Retina (tissue), 1 donor: ENCODE data around the gene CFB.
"Not testable (repeated sequence)": the region's sequence is repeated elsewhere in the genome, so short reads cannot be mapped to it uniquely, and the experiment has no call there.

Experiments used
- DNase-seq: peaks from one replicate; pipeline ENCODE4 v3.0.0-alpha.2; 2016

Gene CFB

DNA sequence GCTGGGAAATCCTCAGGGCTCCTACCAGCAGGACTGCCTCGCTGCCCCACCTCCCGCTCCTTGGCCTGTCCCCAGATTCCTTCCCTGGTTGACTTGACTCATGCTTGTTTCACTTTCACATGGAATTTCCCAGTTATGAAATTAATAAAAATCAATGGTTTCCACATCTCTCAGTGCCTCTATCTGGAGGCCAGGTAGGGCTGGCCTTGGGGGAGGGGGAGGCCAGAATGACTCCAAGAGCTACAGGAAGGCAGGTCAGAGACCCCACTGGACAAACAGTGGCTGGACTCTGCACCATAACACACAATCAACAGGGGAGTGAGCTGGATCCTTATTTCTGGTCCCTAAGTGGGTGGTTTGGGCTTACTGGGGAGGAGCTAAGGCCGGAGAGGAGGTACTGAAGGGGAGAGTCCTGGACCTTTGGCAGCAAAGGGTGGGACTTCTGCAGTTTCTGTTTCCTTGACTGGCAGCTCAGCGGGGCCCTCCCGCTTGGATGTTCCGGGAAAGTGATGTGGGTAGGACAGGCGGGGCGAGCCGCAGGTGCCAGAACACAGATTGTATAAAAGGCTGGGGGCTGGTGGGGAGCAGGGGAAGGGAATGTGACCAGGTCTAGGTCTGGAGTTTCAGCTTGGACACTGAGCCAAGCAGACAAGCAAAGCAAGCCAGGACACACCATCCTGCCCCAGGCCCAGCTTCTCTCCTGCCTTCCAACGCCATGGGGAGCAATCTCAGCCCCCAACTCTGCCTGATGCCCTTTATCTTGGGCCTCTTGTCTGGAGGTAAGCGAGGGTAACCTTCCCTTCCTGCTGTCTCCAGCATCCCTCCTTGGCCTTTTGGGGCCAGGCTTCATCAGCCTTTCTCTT is at the start of gene CFB:
Gene CFB, plus strand, starts transcription at position 589 of the 863 bp plus-strand sequence. Its CDS starts 127 bp downstream, at position 716.
- DNase-seq = no peak

- DNase-seq = no peak
Measured at GRCh38 chr6:31896493-31896855, 49.4 kb upstream of the CFB start.

DNA sequence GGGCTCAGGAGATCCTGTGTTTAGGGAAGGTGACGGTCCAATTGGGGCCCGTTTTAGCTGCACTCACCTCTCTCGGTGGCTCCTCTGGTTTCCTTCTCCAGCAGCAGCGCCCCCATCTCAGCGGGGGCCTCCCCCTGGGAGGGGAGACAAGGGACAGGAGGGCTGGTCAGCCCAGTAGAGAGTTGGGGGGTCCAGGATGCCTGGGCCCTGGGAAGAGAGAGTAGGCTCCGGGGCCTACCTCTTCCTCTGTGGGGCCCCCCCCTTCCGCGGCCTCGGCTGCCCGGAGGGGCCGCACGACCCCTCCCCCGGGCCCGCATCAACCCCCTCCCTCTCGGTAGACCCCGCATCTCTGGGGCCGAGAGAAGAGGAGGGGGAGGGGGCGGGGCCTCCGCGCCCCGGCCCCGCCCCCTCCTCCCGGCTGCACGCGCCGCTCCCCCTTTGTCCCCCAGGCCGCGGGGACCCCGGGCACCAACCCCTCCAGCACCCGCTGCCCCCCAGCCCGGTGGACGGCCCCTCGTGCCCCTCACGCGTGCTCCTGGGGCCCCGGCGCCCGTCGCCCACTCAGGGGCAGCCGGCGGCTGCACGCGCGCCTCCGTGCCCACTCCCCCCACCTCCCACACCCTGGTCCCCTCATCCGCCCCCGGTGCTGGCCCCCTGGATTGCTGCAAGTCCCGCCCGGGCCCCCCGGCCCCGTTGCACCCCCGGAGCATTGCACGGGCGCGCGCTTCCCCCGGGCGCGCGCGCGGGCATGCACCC is 48.9 kb upstream of the CFB start:
- DNase-seq = peak; percentile 18

GRCh38 chr6:31897612-31898382 is 48.1 kb upstream of the CFB start, which contains the start of gene EHMT2:
EHMT2 (minus strand) TSS chr6:31897698; CDS start chr6:31897677, 21 bp downstream.
- DNase-seq = peak; percentile 89

DNA sequence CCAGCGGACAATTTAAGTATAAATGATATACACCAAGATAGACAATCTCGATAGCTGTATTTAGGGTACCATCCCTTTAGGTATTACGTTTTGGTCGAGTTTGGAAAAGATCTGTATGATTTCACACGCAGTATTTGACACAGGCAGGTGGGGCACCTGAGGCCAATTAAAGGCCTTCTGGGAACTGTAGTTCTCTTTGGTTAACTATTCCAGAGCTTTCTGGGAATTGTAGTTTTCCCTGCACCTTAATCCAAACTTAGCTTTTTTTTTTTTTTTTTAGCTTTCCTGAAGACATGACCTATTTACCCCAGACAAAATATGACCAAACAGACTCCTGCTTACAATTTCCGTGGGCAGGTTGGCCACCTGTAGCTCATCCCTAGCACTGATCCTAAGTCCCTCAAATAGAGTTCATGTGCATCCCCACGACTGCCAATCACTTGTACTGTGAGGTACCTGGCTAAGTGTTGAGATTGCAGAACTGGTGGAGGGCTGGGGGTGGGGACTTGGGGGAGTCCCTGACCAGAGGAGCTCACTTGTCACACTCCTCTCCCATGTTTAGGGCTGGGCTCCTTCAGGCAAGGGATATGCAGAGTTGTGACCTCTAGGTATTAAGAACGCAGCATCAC is 47.4 kb upstream of the CFB start:
- DNase-seq = peak; percentile 74

GRCh38 chr6:31899215-31899614 is 46.7 kb upstream of the CFB start:
- no peak for DNase-seq

DNA sequence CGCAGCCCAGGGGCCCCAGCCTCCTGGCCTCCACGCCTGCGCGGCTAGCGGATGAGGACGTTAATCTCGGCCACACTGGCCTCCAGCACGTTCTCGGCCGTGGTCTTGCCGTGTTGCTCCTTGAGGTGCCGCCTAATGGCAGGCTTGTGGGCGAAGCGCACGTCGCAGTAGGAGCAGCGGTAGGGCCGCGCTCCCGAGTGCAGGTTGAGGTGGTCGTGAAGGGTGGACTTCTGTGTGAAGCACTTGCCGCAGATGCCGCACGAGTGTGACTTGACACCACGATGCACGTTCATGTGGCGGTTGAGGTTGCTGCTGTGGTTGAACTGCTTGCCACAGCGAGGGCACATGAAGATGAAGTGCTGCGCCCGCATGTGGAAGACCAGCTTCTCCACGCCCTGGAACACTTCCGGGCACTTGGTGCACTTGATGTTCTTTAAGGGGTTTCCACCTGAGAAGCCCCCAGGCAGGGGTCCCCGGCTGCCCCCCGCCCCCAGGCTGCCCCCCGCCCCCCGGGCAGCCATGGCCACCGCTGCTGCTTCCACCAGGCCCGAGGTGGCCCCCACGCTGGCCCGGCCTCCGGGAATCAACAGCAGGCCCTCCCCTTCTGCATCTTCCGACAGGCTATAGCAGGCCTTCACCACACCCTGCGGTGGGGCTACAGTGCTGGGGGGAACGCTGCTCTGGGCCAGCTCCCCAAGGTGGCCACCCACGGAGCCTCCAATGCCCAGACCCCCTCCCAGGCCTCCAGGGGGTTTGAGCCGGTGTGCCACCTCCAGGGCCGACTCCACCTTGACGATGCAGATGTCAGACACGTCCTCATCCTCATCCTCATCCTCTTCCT is 45.8 kb upstream of the CFB start:
- no peak for DNase-seq

GRCh38 chr6:31900917-31901414 is 44.9 kb upstream of the CFB start:
- peak; percentile 61 for DNase-seq

GRCh38 chr6:31901415-31901952 is 44.4 kb upstream of the CFB start:
- no peak for DNase-seq

- peak; percentile 96 for DNase-seq
Measured at GRCh38 chr6:31901953-31902643, 43.8 kb upstream of the CFB start, which contains the start of gene ZBTB12. ZBTB12 (minus strand) TSS chr6:31902086; CDS start chr6:31901305, 781 bp downstream.

GRCh38 chr6:31903957-31904356 is 41.9 kb upstream of the CFB start:
- no peak for DNase-seq

GRCh38 chr6:31905041-31905440 is 40.9 kb upstream of the CFB start:
- no peak for DNase-seq

DNA sequence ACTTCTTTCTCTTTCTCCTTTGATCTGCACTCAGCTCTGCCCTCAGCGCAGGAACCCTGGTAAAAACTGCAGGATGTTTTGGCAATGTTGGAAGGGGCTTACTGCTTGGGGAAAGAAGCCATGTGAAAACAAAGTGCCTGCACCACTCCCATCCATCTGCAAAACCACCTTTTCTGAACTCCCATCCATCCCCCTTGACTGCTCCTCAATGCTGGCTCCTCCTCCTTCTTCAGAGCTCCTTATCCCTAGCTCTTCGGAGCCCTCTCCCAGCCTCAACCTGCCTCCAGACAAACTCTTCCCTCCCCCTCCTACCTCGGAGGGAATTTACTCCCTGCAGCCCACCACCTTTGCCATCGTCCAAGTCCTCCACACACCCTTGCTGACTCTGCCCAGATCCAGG is 39.8 kb upstream of the CFB start:
- no peak for DNase-seq

DNA sequence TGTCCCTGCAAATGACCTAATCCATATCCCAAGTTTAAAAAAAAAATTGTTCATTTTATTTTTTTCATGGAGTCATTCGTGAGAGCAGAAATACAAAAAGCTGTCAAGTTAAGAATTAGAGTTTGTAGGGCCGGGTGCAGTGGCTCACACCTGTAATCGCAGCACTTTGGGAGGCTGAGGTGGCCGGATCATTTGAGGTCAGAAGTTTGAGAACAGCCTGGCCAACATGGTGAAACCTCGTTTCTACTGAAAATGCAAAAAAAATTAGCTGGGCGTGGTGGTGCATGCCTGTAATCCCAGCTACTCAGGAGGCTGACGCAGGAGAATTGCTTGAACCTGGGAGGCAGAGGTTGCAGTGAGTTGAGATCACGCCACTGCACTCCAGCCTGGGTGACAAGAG is 39.2 kb upstream of the CFB start:
- not testable (repeated sequence) for DNase-seq

DNA sequence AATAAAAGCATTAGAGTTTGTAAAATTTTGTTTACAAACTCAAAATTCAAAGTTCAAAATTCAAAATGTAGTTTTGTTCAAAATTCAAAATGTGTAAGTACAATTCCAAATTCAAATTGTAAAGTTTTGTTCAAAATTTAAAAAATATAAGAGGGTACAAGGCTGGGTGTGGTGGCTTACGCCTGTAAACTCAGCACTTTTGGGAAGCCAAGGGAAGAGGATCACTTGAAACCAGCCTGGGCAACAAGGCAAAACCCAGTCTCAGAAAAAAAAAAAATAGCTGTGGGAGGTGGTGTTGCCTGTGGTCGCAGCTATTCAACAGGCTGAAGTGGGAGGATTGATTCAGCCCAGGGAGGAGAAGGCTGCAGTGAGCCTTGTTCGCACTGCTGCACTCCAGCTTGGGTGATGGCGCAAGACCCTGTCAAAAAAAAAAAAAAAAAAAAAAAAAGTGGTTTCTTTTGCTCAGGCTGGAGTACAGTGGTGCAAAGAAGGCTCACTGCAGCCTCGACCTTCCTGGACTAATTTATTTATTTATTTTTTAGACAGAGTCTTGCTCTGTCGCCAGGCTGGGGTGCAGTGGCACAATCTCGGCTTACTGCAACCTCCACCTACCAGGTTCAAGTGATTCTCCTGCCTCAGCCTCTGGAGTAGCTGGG is 38.6 kb upstream of the CFB start:
- no peak for DNase-seq

- not testable (repeated sequence) for DNase-seq
Measured at GRCh38 chr6:31908255-31908654, 37.6 kb upstream of the CFB start.

DNA sequence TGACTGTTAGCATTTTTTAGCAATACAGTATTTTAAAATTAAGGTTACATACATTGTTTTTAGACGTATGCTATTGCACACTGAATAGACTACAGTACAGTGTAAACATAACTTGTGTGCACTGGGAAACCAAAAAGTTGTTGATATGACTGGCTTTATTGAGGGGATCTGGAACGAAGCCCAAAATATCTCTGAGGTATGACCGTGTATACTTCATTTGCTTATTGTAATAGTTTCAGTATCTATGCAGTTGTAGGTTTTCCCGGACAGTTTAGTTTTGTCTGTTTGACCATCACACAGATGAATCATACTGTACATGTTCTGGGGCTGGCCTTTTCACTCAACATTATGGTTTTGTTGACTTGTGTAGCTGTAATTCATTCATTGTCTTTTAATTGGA is 37.1 kb upstream of the CFB start:
- no peak for DNase-seq

- not testable (repeated sequence) for DNase-seq
Measured at GRCh38 chr6:31909298-31909697, 36.6 kb upstream of the CFB start.

DNA sequence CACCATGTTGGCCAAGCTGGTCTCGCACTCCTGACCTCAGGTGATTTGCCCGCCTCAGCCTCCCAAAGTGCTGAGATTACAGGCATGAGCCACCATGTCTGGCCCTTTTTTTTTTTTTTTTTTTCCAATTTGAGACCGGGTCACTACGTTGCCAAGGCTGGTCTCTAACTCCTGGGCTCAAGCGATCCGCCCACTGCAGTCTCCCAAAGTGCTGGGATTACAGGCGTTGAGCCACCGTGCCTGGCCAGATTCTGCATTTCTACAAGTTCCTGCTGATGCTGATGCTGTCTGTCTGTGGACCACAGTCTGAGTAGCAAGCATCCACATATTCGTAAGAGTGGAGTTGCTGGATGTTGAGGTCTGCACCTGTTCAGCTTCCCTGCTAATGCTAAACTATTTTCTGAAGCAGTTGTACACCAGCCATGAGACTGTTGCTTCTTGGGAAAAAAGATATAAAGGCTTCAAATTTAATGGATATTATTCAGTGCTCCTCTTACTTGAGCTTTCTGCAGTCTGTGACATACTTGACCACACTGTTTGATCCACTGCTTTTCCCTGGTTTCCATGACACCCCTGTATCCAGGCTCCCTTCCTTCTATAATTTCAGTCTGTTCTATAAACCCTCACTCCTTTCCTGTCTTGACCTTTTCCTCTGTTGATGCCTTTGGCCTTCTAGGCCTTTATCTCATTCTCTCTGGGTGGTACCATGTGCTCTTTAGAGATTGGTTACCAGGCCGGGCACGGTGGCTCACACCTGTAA is 33.9 kb upstream of the CFB start:
- no peak for DNase-seq
